HG03159 (cell line): ENCODE measurements around the gene SBSN.

Source experiments
- ATAC-seq: cut with Tn5 transposase; IDR thresholded peaks from one replicate; pipeline ENCODE4 v1.9.1; 2021; ENCODE audit warnings: mild to moderate bottlenecking, moderate library complexity; ENCODE audit not compliant: unreplicated experiment

The SBSN gene

GRCh38 chr19:35528218-35529038 is at the start of gene SBSN:
Gene SBSN (minus strand): TSS chr19:35528311. CDS start chr19:35528281, 30 bp downstream.
- ATAC-seq = no peak

DNA sequence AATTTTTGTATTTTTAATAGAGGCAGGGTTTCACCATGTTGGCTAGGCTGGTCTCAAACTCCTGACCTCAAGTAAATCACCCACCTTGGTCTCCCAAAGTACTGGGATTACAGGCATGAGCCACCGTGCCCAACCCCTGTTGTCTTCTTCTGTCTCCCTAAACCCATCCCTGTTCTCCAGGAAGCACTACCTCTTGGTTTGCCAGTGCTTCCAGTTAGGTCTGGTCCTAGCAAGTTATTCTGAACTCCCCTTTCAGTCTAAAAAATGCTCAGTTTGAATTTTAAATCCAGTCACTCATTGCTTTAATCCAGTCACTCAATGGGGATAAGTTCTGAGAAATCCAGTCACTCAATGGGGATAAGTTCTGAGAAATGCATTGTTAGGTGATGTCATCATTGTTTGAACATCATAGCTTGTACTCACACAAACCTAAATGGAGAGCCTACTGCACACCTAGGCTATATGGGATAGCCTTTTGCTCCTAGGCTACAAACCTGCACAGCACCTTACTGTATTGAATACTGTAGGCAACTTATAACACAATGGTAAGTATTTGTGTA is 43.4 kb upstream of the SBSN start:
- no peak for ATAC-seq

DNA sequence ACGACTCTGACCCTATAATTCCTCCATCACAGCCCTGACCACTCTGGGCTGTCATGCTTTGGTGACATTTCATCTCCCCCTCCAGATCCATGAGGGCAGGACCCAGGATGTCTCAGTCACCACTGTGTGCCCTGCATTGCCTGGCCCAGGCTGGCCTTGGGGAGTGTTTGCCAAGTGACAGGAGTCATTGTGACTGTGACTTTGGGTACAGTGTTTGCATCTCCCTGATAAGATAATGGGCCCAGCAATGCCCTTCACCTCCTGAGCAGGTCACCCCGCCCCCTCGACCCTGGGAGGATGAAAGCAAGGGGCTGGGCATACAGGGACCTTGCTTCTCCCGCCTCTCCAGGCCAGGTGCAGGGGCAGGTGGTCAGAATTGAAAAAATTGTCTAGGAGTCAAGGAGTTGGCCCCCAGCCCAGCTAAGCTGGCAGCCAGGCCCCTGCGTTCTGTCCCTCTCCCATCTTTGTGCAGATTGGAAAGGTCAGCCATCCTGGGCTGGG is 41.2 kb upstream of the SBSN start:
- ATAC-seq = no peak

DNA sequence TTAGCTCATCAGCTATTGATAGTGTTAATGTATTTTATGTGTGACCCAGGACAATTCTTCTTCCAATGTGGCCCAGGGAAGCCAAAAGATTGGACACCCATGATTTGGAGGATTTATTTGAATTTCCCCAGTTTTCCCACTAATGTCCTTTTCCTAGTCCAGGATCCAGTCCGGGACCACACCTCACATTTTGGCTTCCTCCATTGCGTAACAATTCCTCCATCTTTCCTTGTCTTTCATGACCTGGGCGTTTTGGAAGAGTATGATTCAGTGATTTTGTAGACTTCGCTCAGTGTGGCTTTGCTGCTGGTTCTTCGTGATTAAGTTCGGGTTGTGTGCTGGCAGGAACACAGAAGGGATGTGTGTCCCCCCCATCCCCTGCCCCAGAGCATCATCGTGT is 38.6 kb upstream of the SBSN start:
- ATAC-seq = no peak

- no peak for ATAC-seq
These were observed 37.1 kb upstream of the SBSN start for GRCh38 chr19:35565016-35565856.

- no peak for ATAC-seq
These were observed 35.2 kb upstream of the SBSN start, which contains the start of gene ATP4A for GRCh38 chr19:35563207-35563829. Gene ATP4A (minus strand): TSS chr19:35563658. CDS start chr19:35563629, 29 bp downstream.

GRCh38 chr19:35562776-35563175 is 34.7 kb upstream of the SBSN start:
- no peak for ATAC-seq

GRCh38 chr19:35562336-35562735 is 34.2 kb upstream of the SBSN start:
- ATAC-seq = no peak

- no peak for ATAC-seq
These were observed 33.3 kb upstream of the SBSN start for GRCh38 chr19:35561436-35561835.

DNA sequence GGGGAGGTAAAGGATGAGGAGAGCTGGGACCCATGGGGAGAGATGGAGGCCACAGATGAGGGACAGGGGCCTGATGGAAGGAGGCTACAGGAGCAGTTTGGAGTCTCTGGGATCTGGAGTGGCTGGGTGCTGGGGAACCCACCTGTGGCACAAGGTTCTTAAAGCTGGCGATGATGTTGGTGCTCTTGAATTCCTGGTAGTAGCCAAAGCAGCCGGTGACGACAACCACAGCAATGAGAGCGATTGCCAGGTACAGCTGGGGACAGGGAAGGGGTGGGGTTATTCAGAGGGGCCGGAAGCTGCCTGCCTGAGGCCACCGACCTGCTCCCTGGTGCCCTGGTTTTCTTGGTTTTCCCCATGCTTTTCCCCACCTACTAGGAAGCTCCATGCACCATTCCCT is 32.6 kb upstream of the SBSN start:
- ATAC-seq = no peak

- no peak for ATAC-seq
These were observed 32.2 kb upstream of the SBSN start for GRCh38 chr19:35560271-35560670.

GRCh38 chr19:35559781-35560180 is 31.7 kb upstream of the SBSN start:
- ATAC-seq = no peak

DNA sequence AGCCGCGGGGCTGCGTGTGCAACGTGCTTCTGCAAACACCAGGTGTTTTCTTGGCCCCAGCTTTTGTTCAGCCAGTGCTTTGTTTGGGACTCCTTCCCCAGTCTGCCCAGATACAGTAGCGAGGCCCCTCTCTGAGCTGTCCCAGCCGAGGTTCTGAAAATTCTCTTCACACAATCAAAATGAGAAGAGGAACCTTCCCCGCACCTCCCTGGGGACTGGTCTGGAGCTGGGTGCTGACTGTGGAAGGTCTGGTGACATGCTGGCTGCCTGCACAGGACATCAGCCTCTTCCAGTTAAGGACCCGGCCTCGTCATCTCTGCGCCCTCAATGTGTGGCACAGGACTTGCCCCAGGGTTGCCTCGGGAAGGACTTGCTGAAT is 31.2 kb upstream of the SBSN start:
- ATAC-seq = no peak

DNA sequence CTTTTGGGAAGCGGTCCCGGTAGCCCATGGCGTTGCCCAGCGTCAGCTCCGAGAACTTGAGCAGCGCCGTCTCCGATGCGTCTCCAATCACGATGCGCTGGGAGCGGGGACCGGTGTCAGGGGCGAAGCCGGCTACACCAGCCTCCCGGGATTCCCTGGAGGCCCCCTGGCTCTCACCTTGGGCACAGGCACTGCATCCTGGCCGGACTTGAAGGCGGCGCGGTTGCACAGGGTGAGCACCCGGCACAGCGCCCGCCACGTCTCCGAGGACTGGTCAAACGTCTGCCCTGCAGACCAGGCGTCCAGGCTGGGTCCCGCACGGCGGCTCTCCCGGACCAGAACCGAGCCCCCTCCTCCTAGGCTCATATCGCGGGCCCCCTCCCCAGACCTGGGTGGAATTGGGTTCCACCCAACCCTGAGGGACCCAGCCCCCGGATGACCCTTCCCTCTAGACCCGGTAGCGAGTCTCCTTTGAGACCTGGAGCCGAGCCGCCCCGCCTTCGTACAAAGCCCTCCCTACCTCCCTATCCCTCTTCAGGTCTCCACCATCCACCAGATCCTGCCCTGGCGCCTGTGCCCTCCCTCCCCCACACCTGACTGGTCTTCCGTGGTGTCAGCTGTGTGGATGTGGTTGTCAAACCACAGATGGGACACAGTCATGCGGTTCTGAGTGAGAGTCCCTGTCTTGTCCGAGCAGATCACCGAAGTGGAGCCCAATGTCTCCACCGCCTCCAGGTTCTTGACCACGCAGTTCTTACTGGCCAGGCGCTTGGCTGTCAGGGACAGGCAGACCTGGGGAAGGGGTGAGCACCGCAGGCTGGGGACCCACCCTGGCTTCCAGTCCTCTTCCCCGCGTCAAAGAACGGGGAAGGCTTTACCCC is 30.5 kb upstream of the SBSN start:
- no peak for ATAC-seq

GRCh38 chr19:35557539-35558399 is 29.7 kb upstream of the SBSN start:
- no peak for ATAC-seq

DNA sequence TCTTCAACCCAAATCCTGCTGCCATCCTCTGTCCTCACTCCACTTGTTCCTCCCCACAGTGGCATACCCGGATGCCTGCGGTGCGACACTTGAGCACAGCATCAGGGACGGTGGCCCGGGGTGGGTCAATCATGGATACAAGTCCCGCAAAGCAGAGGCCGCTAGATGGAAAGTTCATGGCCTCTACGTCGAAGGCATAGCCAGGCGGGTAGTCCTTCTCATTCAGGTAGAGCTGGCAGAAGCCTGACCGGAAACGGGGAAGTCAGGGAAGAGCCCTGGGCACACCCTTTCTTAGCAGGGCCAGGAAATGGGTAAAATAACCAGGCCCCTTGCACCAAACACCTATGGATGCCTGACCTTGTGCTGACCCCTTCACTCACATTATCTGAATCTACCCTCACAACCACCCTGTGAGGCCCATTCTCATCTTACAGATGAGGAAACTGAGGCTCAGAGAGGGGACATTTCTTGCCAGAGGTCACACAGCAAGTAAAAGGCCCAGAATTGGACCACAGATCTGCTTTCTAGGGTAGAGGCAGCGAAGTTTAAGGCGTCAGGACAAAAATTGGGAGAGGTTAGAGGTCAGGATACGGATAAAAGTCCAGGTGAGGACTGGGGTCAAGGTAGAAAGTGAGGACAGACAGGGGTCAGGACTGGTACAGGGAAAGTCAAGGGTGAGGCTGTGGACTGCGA is 28.9 kb upstream of the SBSN start:
- ATAC-seq = no peak

DNA sequence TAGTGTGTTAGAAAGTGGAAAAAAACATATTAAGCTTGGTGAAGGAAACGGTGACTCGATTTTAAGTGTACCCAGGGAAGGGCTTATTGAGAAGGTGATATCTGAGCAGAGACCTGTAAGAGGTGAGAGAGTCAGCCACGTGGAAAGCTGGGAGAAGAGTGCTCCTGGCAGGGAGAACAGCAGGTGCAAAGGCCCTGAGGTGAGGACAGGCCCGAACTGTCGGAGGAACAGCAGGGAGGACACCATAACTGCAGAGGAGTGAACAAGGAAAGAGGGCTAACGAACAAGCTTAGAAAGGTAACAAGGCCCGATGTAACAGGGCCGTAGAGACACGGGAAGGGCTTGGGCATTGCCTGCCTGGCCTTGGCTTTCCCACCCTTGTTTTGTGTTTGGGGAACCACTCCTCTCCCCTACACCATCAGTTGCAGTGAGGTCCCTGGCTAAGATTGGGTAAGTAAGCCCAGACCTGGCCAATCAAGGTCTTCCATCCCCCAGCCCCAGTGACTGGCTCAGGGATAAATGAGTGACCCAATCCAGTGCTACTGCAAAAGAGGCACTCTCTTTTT is 28.0 kb upstream of the SBSN start:
- ATAC-seq = no peak

GRCh38 chr19:35555301-35556005 is 27.3 kb upstream of the SBSN start:
- ATAC-seq = no peak
